ENCODE results near the gene GLRA3.

- TF ChIP-seq CTCF (conservative IDR thresholded peaks at IDR 0.05 in 1 of 2, IDR thresholded peaks at IDR 0.05 in 1 of 2; ENCODE audit: low read depth in 1 of 2, low read length in 2 of 2) (no peak), EZH2 (IDR thresholded peaks at IDR 0.05; ENCODE audit: low read length, missing control alignments) (no peak)
Measured at GRCh38 chr4:174702979-174703478, 126.0 kb downstream of the GLRA3 start.
